A549 treated with dexamethasone at 1 μM for 4 hours (cell line): Measurements from ENCODE around the gene SYNJ2. TPM values are rescaled to one million over a fixed set of nuclear protein-coding genes. Genes with fewer than 3 reads are reported as not detected.

Source experiments
- total RNA-seq: library from RNA; stranded (reverse); fragments of 200-300 nt; extraction: Qiagen RNA extraction; gene quantifications from 5 replicates; pipeline ENCODE4 v1.2.3, GENCODE V29; 2022

Gene SYNJ2
- 42.0 to 46.4 TPM (median 44.5 TPM) in 5 replicates for total RNA-seq

GRCh38 chr6:157981395-157982101 lies at the start of gene SYNJ2:
Gene SYNJ2 (plus strand): TSS chr6:157981863. CDS start chr6:157981962, 99 bp downstream.

Other genes with a start within 250 kb of the SYNJ2 start
- gene SNX9, start 158.6 kb upstream of the SYNJ2 start, total RNA-seq = 21.2 to 26.7 TPM (median 23.4 TPM) in 5 replicates
- gene SERAC1, start 186.4 kb downstream of the SYNJ2 start, total RNA-seq = 3.2 to 3.8 TPM (median 3.5 TPM) in 5 replicates
- 10.1 to 19.9 TPM (median 17.3 TPM) in 5 replicates for gene GTF2H5, start 186.5 kb downstream of the SYNJ2 start, total RNA-seq